Neural cell (in vitro differentiated cells): Measurements from ENCODE around the gene TCF4.

Experiments
- CTCF ChIP-seq: fragments of 450-650 bp; IDR thresholded peaks from 2 replicates; pipeline ENCODE4 v1.5.1; 2014; ENCODE audit warnings: antibody characterized with exemption, mild to moderate bottlenecking, moderate library complexity; ENCODE audit not compliant: poor library complexity, severe bottlenecking
- EP300 ChIP-seq: fragments of 450-650 bp; conservative IDR thresholded peaks from 2 replicates; pipeline ENCODE4 v1.6.1; 2014; ENCODE audit warnings: antibody characterized with exemption, mild to moderate bottlenecking, moderate library complexity; ENCODE audit not compliant: poor library complexity, severe bottlenecking
- EZH2 ChIP-seq: fragments of 200-600, 300-800 bp; shearing (Covaris generic), sonication (generic); IDR thresholded peaks from 2 replicates; pipeline ENCODE4 v1.6.1; 2014; ENCODE audit warnings: antibody characterized with exemption, low read length, borderline replicate concordance, mild to moderate bottlenecking; ENCODE audit not compliant: insufficient read depth, poor library complexity, severe bottlenecking
- MXI1 ChIP-seq: fragments of 450-650 bp; conservative IDR thresholded peaks from 2 replicates; pipeline ENCODE4 v1.6.1; 2014; ENCODE audit warnings: antibody characterized with exemption, mild to moderate bottlenecking; ENCODE audit not compliant: poor library complexity, severe bottlenecking
- POLR2AphosphoS5 ChIP-seq: IDR thresholded peaks from 2 replicates; pipeline ENCODE4 v1.6.1; 2012
- RAD21 ChIP-seq: fragments of 450-650 bp; conservative IDR thresholded peaks from 2 replicates; pipeline ENCODE4 v1.6.1; 2014; ENCODE audit warnings: antibody characterized with exemption, mild to moderate bottlenecking, moderate library complexity
- TAF1 ChIP-seq: IDR thresholded peaks from 2 replicates; pipeline ENCODE4 v1.6.1; 2012; ENCODE audit warnings: low read depth

- TF ChIP-seq EZH2: no peak
- no peak for TF ChIP-seq TAF1
- TF ChIP-seq CTCF: no peak
- no peak for TF ChIP-seq POLR2AphosphoS5
- no peak for TF ChIP-seq RAD21
- no peak for TF ChIP-seq MXI1
- no peak for TF ChIP-seq EP300
Measured at GRCh38 chr18:55265130-55265675, 322.8 kb downstream of the TCF4 start.
